Upper lobe of right lung (tissue), 1 donor: ENCODE data around the gene TGFB2. TPM values are rescaled to one million over a fixed set of nuclear protein-coding genes. Genes with fewer than 3 reads are reported as not detected.
A peak's percentile ranks its signal among the peaks of the same experiment; 100 is the strongest.

Experiments used
- ATAC-seq: fragments of 200-7000 bp; cut with Tn5 transposase; one replicate; pipeline ENCODE4 v1.9.1; 2020; ENCODE audit warnings: mild to moderate bottlenecking, moderate library complexity
- DNase-seq: peaks from one replicate; pipeline ENCODE4 v3.0.0-alpha.2; 2020
- H3K27ac ChIP-seq: fragments of 200-600 bp; one replicate; pipeline ENCODE4 v1.8.0; 2022
- H3K27me3 ChIP-seq: fragments of 200-600 bp; one replicate; pipeline ENCODE4 v1.8.0; 2022; ENCODE audit warnings: mild to moderate bottlenecking
- H3K36me3 ChIP-seq: fragments of 200-600 bp; one replicate; pipeline ENCODE4 v1.8.0; 2022
- H3K4me1 ChIP-seq: fragments of 200-600 bp; one replicate; pipeline ENCODE4 v1.8.0; 2022
- H3K4me3 ChIP-seq: fragments of 200-600 bp; one replicate; pipeline ENCODE4 v1.8.0; 2022; ENCODE audit warnings: mild to moderate bottlenecking
- H3K9me3 ChIP-seq: fragments of 200-600 bp; one replicate; pipeline ENCODE4 v1.8.0; 2022
- intact Hi-C: fragments of 100-400 bp; cut with DNase I; formaldehyde crosslinking; loops from one replicate; pipeline ENCODE4 v1.11.0; 2022
- total RNA-seq: library from RNA; stranded (reverse); fragmentation: NEBNext Ultra II Directional; extraction: Animal tissue kit (Norgen Biotek cat#: 25700); gene quantifications from one replicate; pipeline ENCODE4 v1.2.1, GENCODE V29; 2021
- TF ChIP-seq, protein P1 (sequence below): fragments of 200-600 bp; IDR thresholded peaks from one replicate; pipeline ENCODE4 v1.8.0; 2022; ENCODE audit warnings: antibody characterized with exemption
- donor health status: DM: no; HTN: yes; CAD: no; lungs with severe emphysema.

TGFB2 gene
- total RNA-seq, 1 donor from 2014 or later = 19.8 TPM

DNA sequence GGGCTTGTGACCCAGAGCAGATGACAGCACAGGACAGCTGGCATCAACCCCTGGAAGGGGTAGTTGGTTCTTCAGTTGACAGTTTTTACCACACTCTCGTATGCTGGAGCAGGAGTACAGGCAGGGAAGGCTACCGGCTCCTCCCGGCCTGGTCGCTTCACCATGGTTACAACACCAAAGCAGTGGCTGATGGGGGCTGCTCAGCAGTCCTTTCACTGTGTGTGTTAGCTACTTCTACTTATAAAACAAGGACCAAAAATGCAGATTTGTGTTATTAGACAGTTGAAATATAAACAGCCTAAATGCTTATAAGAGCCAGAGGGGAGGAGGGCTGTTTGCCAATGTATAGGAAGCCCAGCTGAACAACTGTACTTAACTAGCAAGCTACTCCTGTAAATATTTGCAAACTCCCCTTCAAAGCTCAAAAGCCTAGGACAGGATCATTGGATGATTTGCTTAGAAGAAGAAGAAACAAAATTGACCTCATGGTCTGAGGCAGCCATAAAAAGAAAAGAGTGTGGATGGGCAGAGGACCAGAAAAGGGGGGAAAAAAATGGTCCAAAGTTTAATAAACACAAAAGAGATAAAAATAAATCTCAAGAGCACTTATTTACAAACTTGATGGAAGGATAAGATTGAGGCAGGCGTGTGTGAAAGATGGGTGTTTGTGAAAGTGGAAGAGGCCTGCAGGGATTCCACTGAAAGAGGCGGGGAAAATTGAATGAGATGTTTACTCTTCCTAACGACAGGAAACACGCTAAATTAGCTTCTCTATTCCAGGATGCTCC is 57.1 kb downstream of the TGFB2 start:
- Histone ChIP-seq H3K9me3 (no peaks in the 10 kb centered on the region), H3K36me3 (no peaks in the 10 kb centered on the region), H3K27me3 (no peaks in the 10 kb centered on the region), H3K4me3 (no peak overlapping the region), H3K4me1 (no peaks in the 10 kb centered on the region), H3K27ac (peak overlapping the region; percentile 34)
- TF ChIP-seq, protein P1, sequence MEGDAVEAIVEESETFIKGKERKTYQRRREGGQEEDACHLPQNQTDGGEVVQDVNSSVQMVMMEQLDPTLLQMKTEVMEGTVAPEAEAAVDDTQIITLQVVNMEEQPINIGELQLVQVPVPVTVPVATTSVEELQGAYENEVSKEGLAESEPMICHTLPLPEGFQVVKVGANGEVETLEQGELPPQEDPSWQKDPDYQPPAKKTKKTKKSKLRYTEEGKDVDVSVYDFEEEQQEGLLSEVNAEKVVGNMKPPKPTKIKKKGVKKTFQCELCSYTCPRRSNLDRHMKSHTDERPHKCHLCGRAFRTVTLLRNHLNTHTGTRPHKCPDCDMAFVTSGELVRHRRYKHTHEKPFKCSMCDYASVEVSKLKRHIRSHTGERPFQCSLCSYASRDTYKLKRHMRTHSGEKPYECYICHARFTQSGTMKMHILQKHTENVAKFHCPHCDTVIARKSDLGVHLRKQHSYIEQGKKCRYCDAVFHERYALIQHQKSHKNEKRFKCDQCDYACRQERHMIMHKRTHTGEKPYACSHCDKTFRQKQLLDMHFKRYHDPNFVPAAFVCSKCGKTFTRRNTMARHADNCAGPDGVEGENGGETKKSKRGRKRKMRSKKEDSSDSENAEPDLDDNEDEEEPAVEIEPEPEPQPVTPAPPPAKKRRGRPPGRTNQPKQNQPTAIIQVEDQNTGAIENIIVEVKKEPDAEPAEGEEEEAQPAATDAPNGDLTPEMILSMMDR = no peak
- ATAC-seq (peak; percentile 20), DNase-seq (no peak)
- intact Hi-C loops = no loop called here

DNA sequence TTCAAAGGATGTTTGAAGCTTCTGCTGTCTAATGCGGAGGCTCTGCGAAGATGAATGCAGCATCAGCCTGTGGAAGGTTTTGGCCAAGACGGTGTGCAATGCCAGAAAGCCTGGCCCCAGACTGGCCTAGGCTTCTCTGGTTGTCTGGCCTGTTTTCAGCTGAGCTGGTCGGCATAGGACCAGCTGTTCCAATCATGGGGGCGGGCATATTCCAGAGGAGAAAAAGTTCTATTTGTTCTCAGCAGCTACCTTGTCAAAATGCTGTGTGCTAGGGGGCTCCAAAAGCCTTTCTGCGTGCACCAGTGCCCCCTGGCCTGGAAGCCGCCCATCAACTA is 57.6 kb downstream of the TGFB2 start:
- ATAC-seq = no peak
- no peaks in the 10 kb centered on the region for H3K4me1 ChIP-seq
- TF ChIP-seq, protein P1 = no peak
- H3K27ac ChIP-seq = no peak overlapping the region
- no peaks in the 10 kb centered on the region for H3K36me3 ChIP-seq
- DNase-seq = no peak
- no peak overlapping the region for H3K4me3 ChIP-seq
- no peaks in the 10 kb centered on the region for H3K27me3 ChIP-seq
- no peaks in the 10 kb centered on the region for H3K9me3 ChIP-seq
- intact Hi-C loops = no loop called here

DNA sequence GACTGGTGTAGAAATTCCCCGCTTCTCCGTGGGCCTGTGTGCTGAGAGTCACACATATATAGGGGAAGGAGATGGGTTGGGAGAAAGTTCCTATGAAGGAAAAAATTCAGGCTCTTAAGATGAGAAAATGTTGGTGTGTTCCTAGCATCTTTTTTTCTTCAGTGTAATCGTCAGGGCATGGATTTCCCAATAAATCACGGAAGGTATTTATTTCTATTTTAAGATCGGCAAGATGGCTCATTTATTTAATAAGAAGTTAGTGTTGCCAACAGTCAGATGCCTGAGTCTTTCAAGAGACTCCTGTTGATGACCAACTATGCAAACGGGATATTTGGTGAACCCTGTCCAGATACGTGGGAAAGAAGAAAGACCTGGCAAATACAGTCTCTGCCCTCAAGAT is 58.2 kb downstream of the TGFB2 start:
- H3K4me1 ChIP-seq = no peaks in the 10 kb centered on the region
- TF ChIP-seq, protein P1 = no peak
- H3K36me3 ChIP-seq = no peaks in the 10 kb centered on the region
- H3K4me3 ChIP-seq = no peak overlapping the region
- H3K27me3 ChIP-seq = no peaks in the 10 kb centered on the region
- H3K9me3 ChIP-seq = no peaks in the 10 kb centered on the region
- ATAC-seq (no peak), DNase-seq (no peak)
- no peak overlapping the region for H3K27ac ChIP-seq
- intact Hi-C loops = no loop called here

DNA sequence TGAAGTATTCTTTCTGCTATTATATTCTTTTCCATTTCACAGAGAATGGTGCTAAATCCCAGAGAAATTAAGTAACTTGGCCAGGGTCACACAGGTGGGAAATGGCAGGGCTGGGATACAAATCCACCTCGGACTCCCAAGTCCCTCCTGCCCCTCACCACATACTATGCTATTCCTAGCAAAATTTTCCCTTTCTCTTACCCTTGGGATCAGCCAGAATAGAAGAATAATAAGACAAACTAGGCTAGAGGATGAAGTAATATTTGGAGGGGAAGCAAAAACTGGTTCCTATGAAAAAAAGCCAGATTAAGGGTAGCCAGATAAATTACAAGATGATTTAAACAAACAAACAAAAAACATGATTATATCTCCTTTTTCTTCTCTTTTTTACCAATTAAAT is 62.5 kb downstream of the TGFB2 start:
- Histone ChIP-seq H3K27ac (no peak overlapping the region), H3K4me3 (no peak overlapping the region), H3K36me3 (no peaks in the 10 kb centered on the region), H3K27me3 (no peaks in the 10 kb centered on the region), H3K4me1 (no peaks in the 10 kb centered on the region), H3K9me3 (no peaks in the 10 kb centered on the region)
- DNase-seq = no peak
- no peak for ATAC-seq
- TF ChIP-seq, protein P1 = no peak
- intact Hi-C loops = no loop called here

DNA sequence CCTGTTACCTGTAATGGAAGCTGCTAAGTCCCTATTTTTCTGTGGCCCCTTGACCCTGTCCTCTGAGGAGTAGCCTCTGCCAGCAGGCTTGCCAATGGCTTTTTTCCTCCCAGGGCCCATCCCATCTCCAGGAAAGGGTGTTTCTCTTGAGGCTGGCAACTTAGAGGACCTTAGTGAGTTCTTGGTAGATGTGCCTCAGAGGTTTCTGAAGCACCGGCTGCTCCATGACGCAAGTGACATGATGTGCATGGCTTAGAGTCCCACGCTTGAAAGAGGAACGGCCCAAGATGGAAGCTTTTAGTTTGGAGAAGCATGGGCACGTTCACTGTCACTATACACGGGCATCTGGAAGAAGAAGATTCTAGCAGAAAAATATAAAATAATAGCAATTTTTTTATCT is 63.0 kb downstream of the TGFB2 start:
- ATAC-seq = no peak
- no peaks in the 10 kb centered on the region for H3K9me3 ChIP-seq
- H3K27me3 ChIP-seq = no peaks in the 10 kb centered on the region
- no peaks in the 10 kb centered on the region for H3K4me1 ChIP-seq
- TF ChIP-seq, protein P1 = no peak
- no peak overlapping the region for H3K4me3 ChIP-seq
- DNase-seq = no peak
- H3K27ac ChIP-seq = no peak overlapping the region
- H3K36me3 ChIP-seq = no peaks in the 10 kb centered on the region
- intact Hi-C loops = no loop called here

DNA sequence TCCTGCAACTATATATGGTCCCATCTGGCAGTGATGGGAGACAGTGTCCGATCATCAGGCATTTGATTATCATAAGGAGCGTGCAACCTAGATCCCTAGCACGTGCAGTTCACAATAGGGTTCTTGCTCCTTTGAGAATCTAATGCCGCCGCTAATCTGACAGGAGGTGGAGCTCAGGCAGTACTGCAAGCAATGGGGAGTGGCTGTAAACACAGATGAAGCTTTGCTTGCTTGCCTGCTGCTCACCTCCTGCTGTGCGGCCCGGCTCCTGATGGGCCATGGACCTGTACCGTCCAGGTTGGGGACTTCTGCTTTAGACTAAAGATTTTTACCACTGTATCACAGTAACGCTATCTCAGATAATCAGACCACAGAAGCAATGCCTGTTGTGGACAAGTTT is 63.8 kb downstream of the TGFB2 start:
- H3K9me3 ChIP-seq = no peaks in the 10 kb centered on the region
- H3K27me3 ChIP-seq = no peaks in the 10 kb centered on the region
- H3K4me1 ChIP-seq = no peaks in the 10 kb centered on the region
- TF ChIP-seq, protein P1 = no peak
- no peaks in the 10 kb centered on the region for H3K36me3 ChIP-seq
- no peak overlapping the region for H3K4me3 ChIP-seq
- intact Hi-C loops = no loop called here
- no peak for ATAC-seq
- no peak for DNase-seq
- no peak overlapping the region for H3K27ac ChIP-seq
